GM18526 (cell line): ENCODE results near the gene ADAM23.

Experiments used
- POLR2A ChIP-seq: IDR thresholded peaks from 3 replicates; pipeline ENCODE4 v1.6.1; 2011; ENCODE audit not compliant: insufficient read length; ENCODE audit errors: extremely low read depth

The ADAM23 gene, protein sequence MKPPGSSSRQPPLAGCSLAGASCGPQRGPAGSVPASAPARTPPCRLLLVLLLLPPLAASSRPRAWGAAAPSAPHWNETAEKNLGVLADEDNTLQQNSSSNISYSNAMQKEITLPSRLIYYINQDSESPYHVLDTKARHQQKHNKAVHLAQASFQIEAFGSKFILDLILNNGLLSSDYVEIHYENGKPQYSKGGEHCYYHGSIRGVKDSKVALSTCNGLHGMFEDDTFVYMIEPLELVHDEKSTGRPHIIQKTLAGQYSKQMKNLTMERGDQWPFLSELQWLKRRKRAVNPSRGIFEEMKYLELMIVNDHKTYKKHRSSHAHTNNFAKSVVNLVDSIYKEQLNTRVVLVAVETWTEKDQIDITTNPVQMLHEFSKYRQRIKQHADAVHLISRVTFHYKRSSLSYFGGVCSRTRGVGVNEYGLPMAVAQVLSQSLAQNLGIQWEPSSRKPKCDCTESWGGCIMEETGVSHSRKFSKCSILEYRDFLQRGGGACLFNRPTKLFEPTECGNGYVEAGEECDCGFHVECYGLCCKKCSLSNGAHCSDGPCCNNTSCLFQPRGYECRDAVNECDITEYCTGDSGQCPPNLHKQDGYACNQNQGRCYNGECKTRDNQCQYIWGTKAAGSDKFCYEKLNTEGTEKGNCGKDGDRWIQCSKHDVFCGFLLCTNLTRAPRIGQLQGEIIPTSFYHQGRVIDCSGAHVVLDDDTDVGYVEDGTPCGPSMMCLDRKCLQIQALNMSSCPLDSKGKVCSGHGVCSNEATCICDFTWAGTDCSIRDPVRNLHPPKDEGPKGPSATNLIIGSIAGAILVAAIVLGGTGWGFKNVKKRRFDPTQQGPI

DNA sequence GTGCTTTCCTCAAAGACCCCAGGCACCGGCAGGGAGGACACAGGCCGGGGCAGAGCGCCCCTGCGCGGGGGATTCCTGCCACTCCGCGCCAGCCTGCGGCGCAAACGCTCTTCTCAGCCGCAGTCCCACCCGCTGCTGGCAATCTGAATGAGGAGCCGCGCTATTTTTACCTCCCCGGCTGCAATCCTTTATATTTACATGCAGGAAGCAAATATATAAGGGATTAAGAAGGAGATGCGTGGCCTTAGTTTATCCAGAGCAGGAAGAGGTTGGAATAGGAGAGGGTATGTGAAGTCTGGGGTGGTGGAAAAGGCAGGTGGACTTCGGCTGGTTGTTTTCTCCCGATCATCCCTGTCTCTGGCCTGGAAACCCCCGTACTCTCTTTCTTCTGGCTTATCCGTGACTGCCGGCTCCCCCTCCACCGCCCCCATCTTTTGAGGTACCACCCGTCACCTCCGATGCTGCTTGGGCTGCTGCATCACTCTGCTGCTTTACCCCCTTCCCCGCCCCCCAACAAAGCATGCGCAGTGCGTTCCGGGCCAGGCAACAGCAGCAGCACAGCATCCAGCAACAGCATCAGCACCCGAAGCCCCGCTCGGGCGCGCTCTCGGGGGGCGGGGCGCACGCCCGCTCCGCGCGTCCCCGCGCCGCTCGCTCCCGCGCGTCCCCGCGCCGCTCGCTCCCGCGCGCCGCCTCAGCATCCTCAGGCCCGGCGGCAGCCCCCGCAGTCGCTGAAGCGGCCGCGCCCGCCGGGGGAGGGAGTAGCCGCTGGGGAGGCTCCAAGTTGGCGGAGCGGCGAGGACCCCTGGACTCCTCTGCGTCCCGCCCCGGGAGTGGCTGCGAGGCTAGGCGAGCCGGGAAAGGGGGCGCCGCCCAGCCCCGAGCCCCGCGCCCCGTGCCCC is at the start of gene ADAM23:
ADAM23 (plus strand) TSS at position 700 of the 902 bp plus-strand sequence. CDS start 335 bp downstream, outside the sequence.
- no peak for TF ChIP-seq POLR2A

- TF ChIP-seq POLR2A = no peak
Observed at GRCh38 chr2:206396211-206396610, 47.1 kb upstream of the ADAM23 start.

GRCh38 chr2:206408323-206409320 is 34.7 kb upstream of the ADAM23 start:
- no peak for TF ChIP-seq POLR2A

- no peak for TF ChIP-seq POLR2A
Observed at GRCh38 chr2:206410714-206411113, 32.6 kb upstream of the ADAM23 start.

DNA sequence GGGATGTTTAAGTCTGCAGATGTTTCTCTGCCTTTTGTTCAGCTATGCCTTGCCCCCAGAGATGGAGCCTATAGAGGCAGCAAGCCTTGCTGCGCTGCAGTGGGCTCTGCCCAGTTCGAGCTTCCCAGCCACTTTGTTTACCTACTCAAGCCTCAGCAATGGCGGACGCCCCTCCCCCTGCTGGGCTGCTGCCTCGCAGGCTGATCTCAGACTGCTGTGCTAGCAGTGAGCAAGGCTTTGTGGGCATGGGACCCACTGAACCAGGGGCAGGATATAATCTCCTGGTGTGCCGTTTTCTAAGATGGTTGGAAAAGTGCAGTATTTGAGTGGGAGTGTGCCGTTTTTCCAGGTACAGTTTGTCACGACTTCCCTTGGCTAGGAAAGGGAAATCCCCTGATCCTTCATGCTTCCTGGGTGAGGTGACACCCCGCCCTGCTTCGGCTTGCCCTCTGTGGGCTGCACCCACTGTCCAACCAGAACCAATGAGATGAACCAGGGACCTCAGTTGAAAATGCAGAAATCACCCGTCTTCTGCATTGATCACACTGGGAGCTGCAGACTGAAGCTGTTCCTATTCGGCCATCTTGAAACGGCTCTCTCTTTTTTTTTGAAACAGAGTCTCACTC is 27.6 kb upstream of the ADAM23 start:
- TF ChIP-seq POLR2A = no peak

GRCh38 chr2:206418968-206419367 is 24.4 kb upstream of the ADAM23 start:
- TF ChIP-seq POLR2A = no peak

GRCh38 chr2:206420721-206421120 is 22.6 kb upstream of the ADAM23 start:
- no peak for TF ChIP-seq POLR2A

- no peak for TF ChIP-seq POLR2A
Observed at GRCh38 chr2:206422493-206422892, 20.8 kb upstream of the ADAM23 start.

GRCh38 chr2:206423147-206423546 is 20.2 kb upstream of the ADAM23 start:
- TF ChIP-seq POLR2A = no peak

- TF ChIP-seq POLR2A = no peak
Observed at GRCh38 chr2:206424134-206424533, 19.2 kb upstream of the ADAM23 start.

GRCh38 chr2:206428783-206429182 is 14.5 kb upstream of the ADAM23 start:
- no peak for TF ChIP-seq POLR2A

DNA sequence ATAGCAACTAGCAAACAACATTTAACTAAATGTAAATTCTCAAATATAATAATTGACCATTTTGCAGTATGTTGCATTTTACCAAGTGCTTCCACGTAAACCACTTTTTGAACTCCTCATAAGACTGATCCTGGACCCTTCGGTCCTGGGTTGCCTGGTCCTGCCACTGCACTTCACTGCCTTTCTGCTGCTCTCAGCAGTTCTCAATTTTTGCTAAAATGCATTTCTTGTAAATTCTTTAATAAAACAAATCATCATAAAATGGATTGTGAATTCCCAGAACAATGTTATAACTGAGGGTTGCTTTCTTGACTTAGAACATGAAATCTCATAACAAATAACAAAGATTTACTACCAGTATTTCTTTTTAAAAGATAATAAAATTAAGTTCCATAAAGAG is 12.9 kb upstream of the ADAM23 start:
- no peak for TF ChIP-seq POLR2A

- TF ChIP-seq POLR2A = no peak
Observed at GRCh38 chr2:206431439-206431838, 11.9 kb upstream of the ADAM23 start.

DNA sequence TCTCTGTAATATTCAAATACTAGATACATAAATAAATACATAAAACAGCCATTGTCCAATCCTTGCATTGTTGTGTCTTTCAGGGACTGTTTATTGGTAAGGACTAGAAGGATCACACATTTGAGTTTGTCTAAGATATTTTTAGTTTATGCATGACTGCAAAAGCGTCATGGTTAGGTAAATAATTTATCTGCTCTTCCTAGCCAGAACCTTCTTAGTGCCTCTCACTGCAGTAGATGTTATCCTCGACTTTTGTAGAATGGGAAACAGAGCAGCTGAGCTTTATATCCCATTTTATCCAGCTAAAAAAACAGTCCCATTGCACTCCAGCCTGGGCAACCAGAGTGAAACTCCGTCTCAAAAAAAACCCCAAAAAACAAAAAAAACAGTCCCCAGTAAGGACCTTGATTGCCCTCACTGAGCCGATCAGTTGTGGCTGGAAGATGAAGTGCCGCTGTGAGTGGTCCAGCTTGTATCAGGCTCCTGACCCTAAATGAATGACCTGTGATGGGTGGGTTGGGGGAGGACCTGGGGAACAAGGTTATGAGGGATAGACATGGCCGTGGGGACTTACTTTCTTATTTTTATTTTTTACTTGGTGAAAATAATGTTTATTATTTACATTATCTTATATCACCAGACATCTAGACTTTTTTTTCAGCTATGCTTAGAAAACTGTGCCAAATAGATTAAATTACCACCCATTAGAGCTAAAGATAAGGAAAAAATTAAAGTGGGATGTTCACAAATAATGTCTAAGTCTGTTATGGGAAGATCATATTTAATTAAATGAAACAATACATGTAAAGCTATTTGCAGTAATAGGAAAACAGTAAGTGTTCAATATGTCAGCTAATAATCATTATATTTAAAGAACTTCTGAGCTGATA is 10.9 kb upstream of the ADAM23 start:
- TF ChIP-seq POLR2A = no peak
